ENCODE results near the gene BCL6B. TPM values are rescaled to one million over a fixed set of nuclear protein-coding genes. Genes with fewer than 3 reads are reported as not detected.
"Not testable (repeated sequence)": the region's sequence is repeated elsewhere in the genome, so short reads cannot be mapped to it uniquely, and the experiment has no call there.

The BCL6B gene
- total RNA-seq, 2 experiments from 2014 or later, result 0.47 to 0.63 TPM

DNA sequence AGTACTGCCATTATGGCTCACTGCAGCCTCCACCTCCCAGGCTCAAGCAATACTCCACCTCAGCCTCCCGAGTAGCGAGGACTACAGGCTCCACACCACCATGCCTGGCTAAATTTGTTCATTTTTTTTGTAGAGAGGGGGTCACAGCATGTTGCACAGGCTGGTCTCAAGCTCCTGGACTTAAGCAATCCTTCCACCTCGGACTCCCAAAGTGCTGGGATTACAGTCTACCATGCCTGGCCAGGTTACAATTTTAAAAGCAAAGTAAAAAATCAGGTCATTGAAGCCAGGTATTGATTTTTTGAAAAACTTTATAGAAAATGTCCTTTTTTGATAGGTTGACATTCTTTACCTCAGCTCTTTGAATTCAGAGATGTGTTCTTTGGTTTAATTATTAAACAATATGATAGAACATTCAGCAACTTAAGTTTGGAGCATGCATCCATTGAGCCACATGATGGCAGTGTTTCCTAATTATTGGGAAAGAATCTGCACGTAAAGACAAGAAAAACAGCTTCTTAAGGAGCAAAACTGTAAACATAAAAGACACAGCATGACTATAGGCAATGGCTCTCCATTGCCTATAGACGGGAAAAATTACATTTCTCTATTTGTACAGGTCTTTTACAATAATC, 22.8 kb downstream of the BCL6B start:
- Mint-ChIP-seq H3K9me3 (ENCODE audit: insufficient read depth) (no peaks in the 10 kb centered on the region), H3K4me3 (peak overlapping the region; percentile 73), H3K27ac (peak overlapping the region; percentile 66), H3K36me3 (ENCODE audit: low read depth) (peaks cover 1% of the 10 kb centered on the region), H3K4me1 (ENCODE audit: low read depth) (peaks cover 38% of the 10 kb centered on the region), H3K27me3 (ENCODE audit: low read depth) (peaks cover 10% of the 10 kb centered on the region)
- ATAC-seq (peak; percentile 42), DNase-seq (peak; percentile 68)
- CTCF ChIA-PET, result interaction anchor here (0.7 to 13.6 kb wide), 64 partner anchors 8 to 642 kb away, joined by 3 to 395 read pairs (median 4); partner anchors contain the start of genes ACADVL, ACAP1, ASGR1 and DLG4
- POLR2A ChIA-PET, result interaction anchor here (0.6 to 2.9 kb wide), 10 partner anchors 10 to 413 kb away, joined by 3 to 24 read pairs (median 5); partner anchors contain the start of genes ACADVL and SLC16A13

DNA sequence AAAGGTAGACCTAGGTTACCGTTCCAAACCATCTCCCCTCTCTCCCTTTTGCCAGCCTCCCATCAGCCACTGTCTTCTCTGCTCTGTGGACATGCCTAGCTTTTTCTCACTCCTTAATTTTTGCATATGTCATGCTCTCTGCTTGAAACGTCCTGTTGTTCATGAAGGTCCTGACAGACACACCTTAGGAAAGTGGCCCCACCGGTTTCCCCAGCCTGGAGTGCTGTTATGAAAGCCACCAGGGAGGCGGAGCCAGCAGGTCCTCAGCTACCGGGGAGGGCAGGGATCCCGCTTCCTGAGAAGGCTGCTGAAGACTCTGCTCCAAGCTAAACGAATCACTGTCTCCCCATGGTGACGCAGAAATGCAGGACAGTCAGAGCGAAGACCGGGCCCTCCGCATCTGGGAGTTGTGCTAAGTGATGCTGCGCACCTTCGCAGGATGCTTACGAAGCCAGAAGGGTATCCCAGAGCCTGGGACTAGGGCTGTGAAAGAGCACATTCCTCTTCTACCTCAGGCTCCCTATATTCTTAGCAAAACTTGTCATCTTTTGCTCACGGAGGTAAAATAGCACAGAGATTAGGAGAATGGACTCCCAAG, 23.4 kb downstream of the BCL6B start:
- H3K4me1 Mint-ChIP-seq (ENCODE audit: low read depth), result peaks cover 36% of the 10 kb centered on the region
- ATAC-seq (peak; percentile 43), DNase-seq (peak; percentile 51)
- H3K36me3 Mint-ChIP-seq (ENCODE audit: low read depth), result no peaks in the 10 kb centered on the region
- peaks cover 10% of the 10 kb centered on the region for H3K27me3 Mint-ChIP-seq (ENCODE audit: low read depth)
- CTCF ChIA-PET, result interaction anchor here (0.7 to 13.6 kb wide), 63 partner anchors 8 to 642 kb away, joined by 3 to 395 read pairs (median 4); partner anchors contain the start of genes ACADVL, ACAP1, ASGR1 and DLG4
- H3K27ac Mint-ChIP-seq, result peak overlapping the region; percentile 66
- POLR2A ChIA-PET, result interaction anchor here (0.6 to 2.9 kb wide), 10 partner anchors 11 to 412 kb away, joined by 3 to 24 read pairs (median 5); partner anchors contain the start of genes ACADVL and SLC16A13
- peak overlapping the region; percentile 73 for H3K4me3 Mint-ChIP-seq
- no peaks in the 10 kb centered on the region for H3K9me3 Mint-ChIP-seq (ENCODE audit: insufficient read depth)

DNA sequence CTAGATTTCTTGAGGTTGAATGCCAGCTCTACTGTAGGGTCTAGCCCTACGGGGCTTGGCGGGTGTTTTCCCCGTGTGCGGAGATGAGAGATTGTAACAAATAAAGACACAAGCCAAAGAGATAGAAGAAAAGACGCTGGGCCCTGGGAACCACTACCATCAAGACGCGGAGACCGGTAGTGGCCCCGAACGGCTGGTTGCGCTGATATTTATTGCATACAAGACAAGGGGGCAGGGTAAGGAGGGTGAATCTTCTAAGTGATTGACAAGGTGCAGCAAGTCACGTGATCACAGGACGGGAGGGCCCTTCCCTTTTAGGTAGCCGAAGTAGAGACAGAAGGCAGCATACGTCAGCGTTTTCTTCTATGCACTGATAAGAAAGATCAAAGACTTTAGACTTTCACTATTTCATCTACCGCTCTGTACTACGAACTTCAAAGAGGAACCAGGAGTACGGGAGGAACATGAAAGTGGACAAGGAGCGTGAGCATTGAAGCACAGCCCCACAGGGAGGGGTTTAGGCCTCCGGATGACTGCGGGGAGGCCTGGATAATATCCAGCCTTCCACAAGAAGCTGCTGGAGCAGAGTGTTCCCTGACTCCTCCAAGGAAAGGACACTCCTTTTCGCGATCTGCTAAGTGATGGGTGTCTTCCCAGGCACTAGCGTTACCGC, 24.0 kb downstream of the BCL6B start:
- ATAC-seq, result peak; percentile 39
- H3K27ac Mint-ChIP-seq, result peak overlapping the region; percentile 66
- ChIA-PET POLR2A (interaction anchor here (1.4 to 2.9 kb wide), 6 partner anchors 11 to 90 kb away, joined by 3 to 24 read pairs (median 8); partner anchors contain the start of gene SLC16A13), CTCF (interaction anchor here (0.7 to 13.6 kb wide), 37 partner anchors 8 to 641 kb away, joined by 3 to 395 read pairs (median 7); partner anchors contain the start of genes ACADVL, ASGR1, DLG4 and DVL2)
- not testable (repeated sequence) for H3K36me3 Mint-ChIP-seq (ENCODE audit: low read depth); H3K9me3 Mint-ChIP-seq (ENCODE audit: insufficient read depth)
- peak overlapping the region; percentile 73 for H3K4me3 Mint-ChIP-seq
- H3K27me3 Mint-ChIP-seq (ENCODE audit: low read depth), result peaks cover 10% of the 10 kb centered on the region
- peaks cover 32% of the 10 kb centered on the region for H3K4me1 Mint-ChIP-seq (ENCODE audit: low read depth)
- DNase-seq, result peak; percentile 89

DNA sequence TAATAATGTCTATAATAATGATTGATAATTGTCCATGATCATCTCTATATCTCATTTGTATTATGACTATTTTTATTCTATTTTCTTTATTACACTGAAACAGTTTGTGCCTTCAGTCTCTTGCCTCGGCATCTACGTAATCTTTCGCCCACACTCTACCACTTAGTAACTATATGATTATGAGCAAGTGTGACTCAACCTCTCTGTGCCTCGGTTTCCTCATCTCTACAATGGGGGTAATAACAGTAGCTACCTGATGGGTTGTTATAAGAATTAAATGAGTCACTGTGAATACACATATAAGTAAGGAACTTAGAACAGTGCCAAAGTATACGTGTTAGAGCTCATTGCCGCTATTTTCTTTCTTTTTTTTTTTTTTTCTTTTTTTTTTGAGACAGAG, 24.7 kb downstream of the BCL6B start:
- POLR2A ChIA-PET, result interaction anchor here (2.3 to 2.9 kb wide), 2 partner anchors 12 to 85 kb away, joined by 16 to 24 read pairs; partner anchors contain the start of gene SLC16A13
- ATAC-seq, result no peak

DNA sequence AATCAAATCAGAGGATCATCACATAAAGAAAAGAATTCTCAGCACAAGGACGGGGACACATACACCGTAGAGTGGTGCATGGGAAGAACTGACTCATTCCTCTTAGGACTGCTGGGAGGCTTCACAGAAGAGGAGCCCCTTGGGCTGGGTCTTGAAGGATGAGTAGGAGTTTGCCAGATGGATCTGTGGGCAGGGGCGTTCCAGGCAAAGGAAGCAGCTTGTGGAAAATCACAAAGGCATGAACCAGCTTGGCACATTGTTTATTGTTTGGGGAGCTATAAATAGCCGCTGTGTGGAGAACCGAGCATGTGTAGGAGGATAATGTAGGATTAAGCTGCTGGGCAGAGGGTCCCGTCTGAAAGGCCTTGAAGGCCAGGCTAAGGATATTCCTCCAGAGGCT, 26.1 kb downstream of the BCL6B start:
- CTCF ChIA-PET, result interaction anchor here (1.5 to 13.6 kb wide), 2 partner anchors 49 to 88 kb away, joined by 3 to 395 read pairs; no protein-coding TSS in a partner anchor
- POLR2A ChIA-PET, result no interaction called here
- ATAC-seq (no peak), DNase-seq (no peak)
- H3K27me3 Mint-ChIP-seq (ENCODE audit: low read depth), result peaks cover 9% of the 10 kb centered on the region
- no peak overlapping the region for H3K4me3 Mint-ChIP-seq
- no peaks in the 10 kb centered on the region for H3K9me3 Mint-ChIP-seq (ENCODE audit: insufficient read depth)
- H3K4me1 Mint-ChIP-seq (ENCODE audit: low read depth), result peaks cover 22% of the 10 kb centered on the region
- no peak overlapping the region for H3K27ac Mint-ChIP-seq
- H3K36me3 Mint-ChIP-seq (ENCODE audit: low read depth), result no peaks in the 10 kb centered on the region

More for the DNA sequence above, 24.7 kb downstream of the BCL6B start:
- Mint-ChIP-seq H3K4me3 (no peak overlapping the region), H3K4me1 (ENCODE audit: low read depth) (peaks cover 27% of the 10 kb centered on the region), H3K36me3 (ENCODE audit: low read depth) (no peaks in the 10 kb centered on the region), H3K27ac (no peak overlapping the region), H3K27me3 (ENCODE audit: low read depth) (peaks cover 10% of the 10 kb centered on the region), H3K9me3 (ENCODE audit: insufficient read depth) (no peaks in the 10 kb centered on the region)
- CTCF ChIA-PET, result interaction anchor here (0.7 to 13.6 kb wide), 4 partner anchors 34 to 130 kb away, joined by 3 to 395 read pairs (median 4); no protein-coding TSS in a partner anchor
- no peak for DNase-seq

DNA sequence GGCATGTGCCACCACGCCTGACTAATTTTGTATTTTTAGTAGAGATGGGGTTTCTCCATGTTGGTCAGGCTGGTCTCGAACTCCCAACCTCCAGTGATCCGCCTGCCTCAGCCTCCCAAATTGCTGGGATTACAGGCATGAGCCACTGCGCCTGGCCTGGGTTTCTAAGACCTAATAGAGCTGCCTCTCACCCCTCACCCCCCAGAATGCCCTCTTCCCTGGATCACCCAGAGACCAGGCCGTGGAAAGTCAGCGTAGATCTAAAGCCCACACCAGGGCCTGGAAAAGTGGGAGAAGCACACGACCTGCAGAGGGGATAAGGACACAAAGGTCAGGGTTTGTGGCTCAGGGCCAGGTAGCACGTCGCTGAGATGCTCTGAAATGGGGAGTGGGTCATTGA, 27.7 kb downstream of the BCL6B start:
- H3K27ac Mint-ChIP-seq; H3K9me3 Mint-ChIP-seq (ENCODE audit: insufficient read depth); ATAC-seq; H3K4me3 Mint-ChIP-seq; DNase-seq; H3K36me3 Mint-ChIP-seq (ENCODE audit: low read depth); H3K27me3 Mint-ChIP-seq (ENCODE audit: low read depth): not testable (repeated sequence)
- ChIA-PET CTCF (interaction anchor here (0.8 to 13.6 kb wide), 4 partner anchors 13 to 245 kb away, joined by 3 to 395 read pairs (median 8); no protein-coding TSS in a partner anchor), POLR2A (interaction anchor here (0.6 to 2.2 kb wide), 2 partner anchors 15 to 79 kb away, joined by 3 to 5 read pairs; partner anchors contain the start of gene SLC16A13)
- H3K4me1 Mint-ChIP-seq (ENCODE audit: low read depth), result peaks cover 19% of the 10 kb centered on the region

DNA sequence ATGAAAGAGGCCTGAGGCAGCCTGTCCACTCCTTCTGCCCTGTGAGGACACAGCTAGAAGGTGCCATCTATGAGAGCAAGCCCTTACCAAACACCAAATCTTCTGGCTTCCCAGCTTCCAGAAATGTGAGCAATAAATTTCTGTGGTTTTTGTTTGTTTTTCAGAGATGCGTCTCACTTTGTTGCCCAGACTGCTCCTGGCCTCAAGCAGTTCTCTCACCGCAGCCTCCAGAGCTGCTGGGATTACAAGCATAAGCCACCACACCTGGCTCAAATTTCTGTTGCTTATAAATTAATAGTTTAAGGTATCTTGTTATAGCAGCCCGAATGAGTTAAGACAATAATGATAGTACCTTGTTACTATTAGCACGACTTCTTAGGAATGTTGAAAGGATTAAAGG, 33.5 kb downstream of the BCL6B start:
- no peaks in the 10 kb centered on the region for H3K36me3 Mint-ChIP-seq (ENCODE audit: low read depth)
- DNase-seq (no peak), ATAC-seq (no peak)
- no peak overlapping the region for H3K27ac Mint-ChIP-seq
- POLR2A ChIA-PET, result no interaction called here
- no peak overlapping the region for H3K4me3 Mint-ChIP-seq
- H3K27me3 Mint-ChIP-seq (ENCODE audit: low read depth), result peaks cover 9% of the 10 kb centered on the region
- CTCF ChIA-PET, result interaction anchor here (13.6 kb wide), 1 partner anchor 81 kb away, joined by 395 read pairs; no protein-coding TSS in a partner anchor
- H3K9me3 Mint-ChIP-seq (ENCODE audit: insufficient read depth), result no peaks in the 10 kb centered on the region
- H3K4me1 Mint-ChIP-seq (ENCODE audit: low read depth), result no peaks in the 10 kb centered on the region

DNA sequence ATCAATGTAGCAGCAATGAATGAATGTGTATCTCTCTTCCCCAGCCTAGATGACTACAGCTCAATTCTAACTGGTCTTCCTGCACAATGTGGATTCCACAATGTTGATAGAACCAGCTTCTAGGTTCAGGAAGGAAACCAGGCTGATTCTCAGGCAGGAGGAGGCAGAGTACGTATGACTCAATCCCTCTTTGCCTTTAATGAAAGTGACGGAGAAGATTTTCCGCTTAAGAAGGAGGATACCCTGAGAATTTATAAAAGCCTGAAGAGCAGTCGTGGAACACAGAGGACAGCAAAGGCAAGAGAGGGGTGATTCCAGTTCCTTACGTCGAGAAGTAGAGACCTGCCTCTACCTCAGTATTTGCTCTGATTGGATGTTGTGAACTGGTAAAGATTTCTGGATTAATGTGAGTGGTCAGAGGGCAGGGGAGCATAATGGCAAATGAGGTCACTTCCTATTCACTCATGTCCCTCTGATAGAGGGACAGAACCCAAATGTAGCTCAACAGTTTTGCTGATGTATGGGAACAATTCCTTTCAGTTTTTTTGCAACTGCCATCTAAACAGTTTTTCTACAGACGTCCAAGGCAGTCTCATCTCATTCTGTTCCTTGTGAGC, 36.1 kb downstream of the BCL6B start:
- DNase-seq, result no peak
- Mint-ChIP-seq H3K4me3 (no peak overlapping the region), H3K27me3 (ENCODE audit: low read depth) (peaks cover 9% of the 10 kb centered on the region), H3K36me3 (ENCODE audit: low read depth) (no peaks in the 10 kb centered on the region), H3K27ac (no peak overlapping the region), H3K4me1 (ENCODE audit: low read depth) (no peaks in the 10 kb centered on the region), H3K9me3 (ENCODE audit: insufficient read depth) (no peaks in the 10 kb centered on the region)
- ATAC-seq, result no peak
- CTCF ChIA-PET, result interaction anchor here (0.8 to 1.3 kb wide), 3 partner anchors 13 to 75 kb away, joined by 3 to 4 read pairs (median 3); no protein-coding TSS in a partner anchor
- POLR2A ChIA-PET, result no interaction called here

DNA sequence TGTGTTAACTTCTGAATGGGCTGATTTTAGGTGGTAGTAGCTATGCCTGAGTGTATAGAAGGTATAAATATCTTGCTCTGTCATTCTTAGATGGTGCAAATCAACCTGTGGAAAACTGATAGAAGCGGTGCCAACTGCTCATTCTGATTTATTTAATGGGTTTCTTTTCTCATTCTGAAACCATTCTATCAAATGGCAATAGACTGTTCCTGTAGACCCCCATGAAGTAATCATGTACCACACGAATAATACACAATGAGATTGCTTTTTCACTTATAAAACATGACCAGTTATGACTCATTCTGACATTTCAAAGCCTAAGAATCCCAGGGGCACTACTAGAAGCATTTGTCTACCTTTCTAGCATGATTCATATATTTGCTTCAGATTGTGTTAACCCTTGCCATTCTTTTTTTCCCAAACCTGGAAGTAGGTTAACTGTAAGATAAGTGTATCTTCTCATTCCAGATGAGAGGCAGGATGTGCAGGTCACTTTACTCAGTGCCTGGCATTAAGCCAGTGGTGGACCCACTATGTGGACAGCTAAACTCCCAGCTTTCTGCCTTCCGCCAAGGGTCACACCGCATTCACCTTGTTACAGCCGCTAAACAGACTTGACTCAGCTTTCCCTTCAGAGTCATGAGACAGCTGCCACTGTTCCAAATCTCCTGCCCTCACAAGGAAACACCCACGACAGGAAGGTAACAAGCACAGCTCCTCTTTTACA, 37.5 kb downstream of the BCL6B start:
- POLR2A ChIA-PET, result no interaction called here

DNA sequence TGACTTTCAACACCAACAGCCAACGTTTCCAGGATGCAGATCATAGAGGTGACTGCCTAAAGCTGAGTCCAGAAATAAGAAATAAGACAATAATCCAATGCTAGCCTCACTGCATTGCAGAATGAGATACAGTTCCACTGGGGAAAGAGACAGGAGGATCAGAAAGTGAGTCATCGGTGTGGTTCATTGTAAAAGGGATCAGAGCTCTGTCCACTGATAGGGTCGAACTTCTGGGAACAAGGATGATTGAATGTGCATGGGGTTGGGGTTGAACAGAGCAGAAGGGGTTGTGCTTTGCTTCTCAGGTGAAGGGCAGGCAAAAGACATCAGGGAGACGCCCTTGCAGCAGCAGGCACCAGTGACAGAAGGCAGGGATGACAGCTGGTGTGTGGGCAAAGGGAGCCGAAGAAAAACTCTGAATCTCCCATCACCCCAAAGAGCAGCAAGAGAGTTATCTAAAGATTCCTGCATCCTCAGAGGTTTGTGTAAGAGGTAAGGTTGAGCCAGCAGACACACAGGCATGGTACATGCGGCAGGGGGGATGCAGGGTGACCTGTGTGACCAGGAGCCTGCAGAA, 40.8 kb downstream of the BCL6B start:
- no peak for DNase-seq
- ATAC-seq, result no peak
- H3K4me1 Mint-ChIP-seq (ENCODE audit: low read depth), result no peaks in the 10 kb centered on the region
- ChIA-PET CTCF (interaction anchor here (1.8 kb wide), 1 partner anchor 12 kb away, joined by 9 read pairs; no protein-coding TSS in a partner anchor), POLR2A (no interaction called here)
- H3K27me3 Mint-ChIP-seq (ENCODE audit: low read depth), result peaks cover 9% of the 10 kb centered on the region
- H3K27ac Mint-ChIP-seq, result no peak overlapping the region
- peaks cover 9% of the 10 kb centered on the region for H3K9me3 Mint-ChIP-seq (ENCODE audit: insufficient read depth)
- H3K36me3 Mint-ChIP-seq (ENCODE audit: low read depth), result no peaks in the 10 kb centered on the region
- no peak overlapping the region for H3K4me3 Mint-ChIP-seq

More for the DNA sequence above, 37.5 kb downstream of the BCL6B start:
- H3K9me3 Mint-ChIP-seq (ENCODE audit: insufficient read depth), result no peaks in the 10 kb centered on the region
- no peaks in the 10 kb centered on the region for H3K4me1 Mint-ChIP-seq (ENCODE audit: low read depth)
- H3K27me3 Mint-ChIP-seq (ENCODE audit: low read depth), result peaks cover 9% of the 10 kb centered on the region
- H3K27ac Mint-ChIP-seq, result no peak overlapping the region
- no peaks in the 10 kb centered on the region for H3K36me3 Mint-ChIP-seq (ENCODE audit: low read depth)
- no peak overlapping the region for H3K4me3 Mint-ChIP-seq
- ATAC-seq (no peak), DNase-seq (no peak)
- CTCF ChIA-PET, result interaction anchor here (0.7 to 1.4 kb wide), 4 partner anchors 8 to 116 kb away, joined by 3 to 4 read pairs (median 3); no protein-coding TSS in a partner anchor
